ENCODE data around the gene TARBP1.

GRCh38 chr1:234386122-234386521, 92.9 kb downstream of the TARBP1 start:
- TF ChIP-seq CTCF (conservative IDR thresholded peaks at IDR 0.05) (no peak), EZH2 (IDR thresholded peaks at IDR 0.05; ENCODE audit: low read depth) (no peak)

Data from PC-9 (cell line).